A172 (cell line): Measurements from ENCODE around the gene RGS16. TPM values are rescaled to one million over a fixed set of nuclear protein-coding genes. Genes with fewer than 3 reads are reported as not detected.
A peak's percentile ranks its signal among the peaks of the same experiment; 100 is the strongest.

Experiments used
- DNase-seq: peaks from one replicate; pipeline ENCODE4 v3.0.0-alpha.2; 2015; ENCODE audit warnings: low spot score
- total RNA-seq: library from RNA; depleted of rRNA; stranded (reverse); fragments of >200 nt; shearing (Covaris generic); gene quantifications from 2 replicates; pipeline ENCODE4 v1.2.3, GENCODE V29; 2014

RGS16 gene
- total RNA-seq, 1 experiment from 2014 or later, result 12.8 TPM

GRCh38 chr1:182608845-182609610, 4.8 kb upstream of the RGS16 start:
- DNase-seq, result peak; percentile 41

GRCh38 chr1:182608236-182608635, 4.0 kb upstream of the RGS16 start:
- DNase-seq, result no peak

- DNase-seq, result no peak
Observed at GRCh38 chr1:182607566-182607965, 3.4 kb upstream of the RGS16 start.

- DNase-seq, result peak; percentile 40
Observed at GRCh38 chr1:182603646-182604174, 479 bp downstream of the RGS16 start.

GRCh38 chr1:182602935-182603645, 1.1 kb downstream of the RGS16 start:
- DNase-seq, result no peak

GRCh38 chr1:182601913-182602312, 2.3 kb downstream of the RGS16 start:
- no peak for DNase-seq

- DNase-seq, result peak; percentile 76
Observed at GRCh38 chr1:182601416-182601786, 2.8 kb downstream of the RGS16 start.

GRCh38 chr1:182600745-182601415, 3.3 kb downstream of the RGS16 start:
- DNase-seq, result no peak

GRCh38 chr1:182600036-182600713, 4.0 kb downstream of the RGS16 start:
- DNase-seq, result no peak

- no peak for DNase-seq
Observed at GRCh38 chr1:182599339-182599738, 4.8 kb downstream of the RGS16 start.

- no peak for DNase-seq
Observed at GRCh38 chr1:182598296-182598695, 5.9 kb downstream of the RGS16 start.

- DNase-seq, result no peak
Observed at GRCh38 chr1:182596934-182597333, 7.3 kb downstream of the RGS16 start.

GRCh38 chr1:182595641-182596240, 8.4 kb downstream of the RGS16 start:
- DNase-seq, result peak; percentile 75

- DNase-seq, result no peak
Observed at GRCh38 chr1:182589931-182590330, 14.3 kb downstream of the RGS16 start.

GRCh38 chr1:182589520-182589919, 14.7 kb downstream of the RGS16 start:
- DNase-seq, result no peak

GRCh38 chr1:182588500-182589396, 15.4 kb downstream of the RGS16 start, which contains the start of gene RNASEL:
Gene RNASEL, minus strand, starts transcription at chr1:182589256. Its CDS starts 2,450 bp downstream, at chr1:182586806.
- DNase-seq, result peak; percentile 79

- no peak for DNase-seq
Observed at GRCh38 chr1:182587666-182588499, 16.3 kb downstream of the RGS16 start.

- DNase-seq, result no peak
Observed at GRCh38 chr1:182587093-182587492, 17.1 kb downstream of the RGS16 start.

GRCh38 chr1:182586380-182586779, 17.8 kb downstream of the RGS16 start:
- no peak for DNase-seq
